NCI-H2081 treated with DMSO at 0.1 percent for 48 hours (cell line): ENCODE data around the gene GPR39.

Experiments used
- DNase-seq: peaks from one replicate; lab custom pipeline; 2025; lab: John Stamatoyannopoulos, UW

Gene GPR39

GRCh38 chr2:132671151-132671835, 254.7 kb downstream of the GPR39 start:
- DNase-seq, result no peak

GRCh38 chr2:132676999-132677398, 260.4 kb downstream of the GPR39 start:
- DNase-seq, result no peak

- no peak for DNase-seq
Observed at GRCh38 chr2:132677661-132678060, 261.1 kb downstream of the GPR39 start.

- no peak for DNase-seq
Observed at GRCh38 chr2:132678483-132678882, 261.9 kb downstream of the GPR39 start.

GRCh38 chr2:132680544-132680943, 263.9 kb downstream of the GPR39 start:
- no peak for DNase-seq

GRCh38 chr2:132681766-132682165, 265.2 kb downstream of the GPR39 start:
- DNase-seq, result no peak

GRCh38 chr2:132690664-132691303, 274.2 kb downstream of the GPR39 start:
- no peak for DNase-seq

GRCh38 chr2:132691556-132691955, 275.0 kb downstream of the GPR39 start:
- no peak for DNase-seq

- no peak for DNase-seq
Observed at GRCh38 chr2:132692816-132693215, 276.2 kb downstream of the GPR39 start.
